GM23338 (cell line): ENCODE data around the gene CYB561D2. TPM values are rescaled to one million over a fixed set of nuclear protein-coding genes. Genes with fewer than 3 reads are reported as not detected.

Experiments used
- ATAC-seq: fragments of 200-7000 bp; cut with Tn5 transposase; 3 replicates; pipeline ENCODE4 v1.9.1; 2020
- DNase-seq: peaks from one replicate; pipeline ENCODE4 v3.0.0-alpha.2; 2015; ENCODE audit warnings: low spot score
- H2AFZ ChIP-seq: fragments of 200-600 bp; sonication (generic); 2 replicates; pipeline ENCODE4 v1.8.0; 2016; ENCODE audit warnings: antibody characterized with exemption, mild to moderate bottlenecking, moderate library complexity
- H3F3A ChIP-seq: fragments of 200-600 bp; sonication (generic); replicated peaks from 2 replicates; pipeline ENCODE4 v1.8.0; 2017; ENCODE audit warnings: antibody characterized with exemption, mixed run types, low read depth
- H3K27ac ChIP-seq: fragments of 200-600 bp; sonication (generic); 2 replicates; pipeline ENCODE4 v1.6.1; 2016; ENCODE audit warnings: low read depth
- H3K27me3 ChIP-seq: fragments of 200-600 bp; sonication (generic); 2 replicates; pipeline ENCODE4 v1.8.0; 2016; ENCODE audit warnings: mild to moderate bottlenecking, mixed run types, moderate library complexity; ENCODE audit not compliant: insufficient read depth
- H3K36me3 ChIP-seq: fragments of 200-600 bp; sonication (generic); 2 replicates; pipeline ENCODE4 v1.8.0; 2016; ENCODE audit warnings: mild to moderate bottlenecking; ENCODE audit not compliant: insufficient read depth
- H3K4me1 ChIP-seq: fragments of 200-600 bp; sonication (generic); 2 replicates; pipeline ENCODE4 v1.8.0; 2016; ENCODE audit warnings: mild to moderate bottlenecking, moderate library complexity; ENCODE audit not compliant: insufficient read depth
- H3K4me2 ChIP-seq: fragments of 200-600 bp; sonication (generic); 2 replicates; pipeline ENCODE4 v1.7.1; 2017; ENCODE audit warnings: mixed run types
- H3K4me3 ChIP-seq: fragments of 200-600 bp; sonication (generic); 2 replicates; pipeline ENCODE4 v1.6.1; 2016; ENCODE audit warnings: mixed run types
- H3K79me2 ChIP-seq: fragments of 200-600 bp; sonication (generic); replicated peaks from 2 replicates; pipeline ENCODE4 v1.8.0; 2017; ENCODE audit warnings: mild to moderate bottlenecking; ENCODE audit not compliant: insufficient read depth
- H3K9me2 ChIP-seq: fragments of 200-600 bp; sonication (generic); 2 replicates; pipeline ENCODE4 v1.8.0; 2017; ENCODE audit not compliant: insufficient read depth
- H4K20me1 ChIP-seq: fragments of 200-600 bp; sonication (generic); replicated peaks from 2 replicates; pipeline ENCODE4 v1.8.0; 2017; ENCODE audit warnings: mild to moderate bottlenecking; ENCODE audit not compliant: insufficient read depth
- H3K27ac Mint-ChIP-seq: 2 replicates; pipeline ENCODE4 v1.8.0; 2020; ENCODE audit warnings: inconsistent platforms, mild to moderate bottlenecking, moderate library complexity, mixed read lengths
- H3K27me3 Mint-ChIP-seq: 3 replicates; pipeline ENCODE4 v1.8.0; 2022; ENCODE audit warnings: low read depth, mild to moderate bottlenecking, moderate library complexity, mixed read lengths, inconsistent platforms; ENCODE audit not compliant: insufficient read depth, poor library complexity
- H3K36me3 Mint-ChIP-seq: 3 replicates; pipeline ENCODE4 v1.8.0; 2021; ENCODE audit warnings: low read depth, mild to moderate bottlenecking, inconsistent platforms, moderate library complexity, mixed read lengths
- H3K4me1 Mint-ChIP-seq: 3 replicates; pipeline ENCODE4 v1.8.0; 2020; ENCODE audit warnings: mild to moderate bottlenecking, inconsistent platforms, mixed read lengths
- H3K4me3 Mint-ChIP-seq: 3 replicates; pipeline ENCODE4 v1.8.0; 2021; ENCODE audit warnings: moderate library complexity, mild to moderate bottlenecking, inconsistent platforms, mixed read lengths
- H3K9me3 Mint-ChIP-seq: 3 replicates; pipeline ENCODE4 v1.8.0; 2020; ENCODE audit warnings: moderate library complexity, mild to moderate bottlenecking, inconsistent platforms, mixed read lengths
- CREB1 ChIP-seq: fragments of 250-450 bp; sonication (Bioruptor Pico); IDR thresholded peaks from 2 replicates; pipeline ENCODE4 v1.5.0; 2020; ENCODE audit warnings: low read depth, mild to moderate bottlenecking, moderate library complexity
- CTCF ChIP-seq, 2 experiments: fragments of 200-600 bp in 1 of 2; sonication (generic) in 1 of 2; conservative IDR thresholded peaks; 2 replicates each; pipeline versions ENCODE4 v1.5.1 to v1.6.1; 2016 to 2017; ENCODE audit warnings: antibody characterized with exemption in 2 of 2, low read depth in 2 of 2, mild to moderate bottlenecking in 2 of 2, moderate library complexity in 1 of 2
- ETS1 ChIP-seq: IDR thresholded peaks from 2 replicates; pipeline ENCODE4 v1.6.1; 2016; ENCODE audit warnings: antibody characterized with exemption
- EZH2 ChIP-seq: fragments of 200-600 bp; sonication (generic); IDR thresholded peaks from one replicate; pipeline ENCODE4 v1.8.0; 2017; ENCODE audit warnings: antibody characterized with exemption, mild to moderate bottlenecking, low read depth; ENCODE audit not compliant: unreplicated experiment
- EZH2phosphoT487 ChIP-seq: fragments of 200-600 bp; sonication (generic); IDR thresholded peaks from one replicate; pipeline ENCODE4 v1.8.1; 2018; ENCODE audit warnings: antibody characterized with exemption; ENCODE audit not compliant: unreplicated experiment
- POLR2AphosphoS5 ChIP-seq: IDR thresholded peaks from 2 replicates; pipeline ENCODE4 v1.6.1; 2016; ENCODE audit warnings: antibody characterized with exemption, low read depth
- REST ChIP-seq: IDR thresholded peaks from one replicate; pipeline ENCODE4 v1.6.1; 2018; ENCODE audit warnings: antibody characterized with exemption; ENCODE audit not compliant: unreplicated experiment
- ZNF331 ChIP-seq: fragments of 250-450 bp; sonication (Bioruptor Pico); IDR thresholded peaks from 2 replicates; pipeline ENCODE4 v1.5.0; 2020; ENCODE audit warnings: low read depth, mild to moderate bottlenecking, moderate library complexity
- ZNF462 ChIP-seq: fragments of 250-450 bp; sonication (Bioruptor Pico); IDR thresholded peaks from 2 replicates; pipeline ENCODE4 v1.5.0; 2020; ENCODE audit warnings: mild to moderate bottlenecking, moderate library complexity
- polyA plus RNA-seq: library from polyadenylated mRNA; unstranded; fragments of >200 nt; fragmentation: Nextera tagmentation; extraction: Ambion mirVana; gene quantifications from 2 replicates; pipeline ENCODE4 v1.2.1, GENCODE V29; 2016
- total RNA-seq: library from RNA; depleted of rRNA; stranded (reverse); fragments of >200 nt; shearing (Covaris generic); gene quantifications from 2 replicates; pipeline ENCODE4 v1.2.3, GENCODE V29; 2014

Gene CYB561D2
- total and polyA plus RNA-seq, 2 experiments from 2014 or later, result 10.1 to 18.2 TPM

DNA sequence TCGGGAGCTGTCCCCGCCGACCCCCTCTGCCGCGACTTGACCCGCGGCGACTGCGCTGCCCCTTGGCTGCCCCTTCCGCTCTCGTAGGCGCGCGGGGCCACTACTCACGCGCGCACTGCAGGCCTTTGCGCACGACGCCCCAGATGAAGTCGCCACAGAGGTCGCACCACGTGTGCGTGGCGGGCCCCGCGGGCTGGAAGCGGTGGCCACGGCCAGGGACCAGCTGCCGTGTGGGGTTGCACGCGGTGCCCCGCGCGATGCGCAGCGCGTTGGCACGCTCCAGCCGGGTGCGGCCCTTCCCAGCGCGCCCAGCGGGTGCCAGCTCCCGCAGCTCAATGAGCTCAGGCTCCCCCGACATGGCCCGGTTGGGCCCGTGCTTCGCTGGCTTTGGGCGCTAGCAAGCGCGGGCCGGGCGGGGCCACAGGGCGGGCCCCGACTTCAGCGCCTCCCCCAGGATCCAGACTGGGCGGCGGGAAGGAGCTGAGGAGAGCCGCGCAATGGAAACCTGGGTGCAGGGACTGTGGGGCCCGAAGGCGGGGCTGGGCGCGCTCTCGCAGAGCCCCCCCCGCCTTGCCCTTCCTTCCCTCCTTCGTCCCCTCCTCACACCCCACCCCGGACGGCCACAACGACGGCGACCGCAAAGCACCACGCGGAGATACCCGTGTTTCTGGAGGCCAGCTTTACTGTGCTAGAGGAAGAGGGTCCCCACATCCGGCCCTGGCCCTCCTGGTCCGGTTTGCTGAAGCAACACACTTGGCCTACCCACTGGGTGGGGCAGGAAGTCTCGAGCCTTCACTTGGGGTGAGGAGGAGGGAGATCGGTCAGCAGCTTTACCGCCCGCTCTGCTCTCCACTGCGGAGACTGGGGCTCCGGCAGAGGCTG, 10.0 kb upstream of the CYB561D2 start, which contains the start of gene RASSF1 (continued):
- TF ChIP-seq EZH2, result no peak
- TF ChIP-seq POLR2AphosphoS5, result peak; percentile 56; the same call in 1 of the 2 replicates
- TF ChIP-seq ZNF462, result no peak
- TF ChIP-seq CREB1 (CRISPR knock-in tag), result no peak
- no peak for TF ChIP-seq ZNF331
- peak; percentile 64 for TF ChIP-seq EZH2phosphoT487

GRCh38 chr3:50341537-50341936, 9.1 kb upstream of the CYB561D2 start:
- Histone ChIP-seq H3K4me1 (peaks cover 13% of the 10 kb centered on the region), H4K20me1 (0 out of 2 replicates have a peak, but pooled peaks cover under 1% of the 10 kb centered on the region), H3K4me2 (peak overlapping the region; percentile 90), H2AFZ (peak overlapping the region; percentile 85; the same call in 1 of the 2 replicates), H3K4me3 (peak overlapping the region; percentile 65), H3K9me2 (no peaks in the 10 kb centered on the region), H3K27ac (no peak overlapping the region), H3F3A (peaks cover 33% of the 10 kb centered on the region), H3K79me2 (peaks cover 3% of the 10 kb centered on the region; the same call in 1 of the 2 replicates), H3K36me3 (no peaks in the 10 kb centered on the region), H3K27me3 (peaks cover 74% of the 10 kb centered on the region)
- Mint-ChIP-seq H3K4me3 (peak overlapping the region; percentile 67; the same call in 2 of the 3 replicates), H3K27me3 (peaks cover 81% of the 10 kb centered on the region), H3K36me3 (no peaks in the 10 kb centered on the region; the same call in 2 of the 3 replicates), H3K9me3 (peaks cover 3% of the 10 kb centered on the region; the same call in 1 of the 3 replicates), H3K4me1 (peaks cover 25% of the 10 kb centered on the region), H3K27ac (no peak overlapping the region)
- DNase-seq (no peak), ATAC-seq (no peak)
- TF ChIP-seq CREB1 (CRISPR knock-in tag), result no peak
- TF ChIP-seq EZH2, result no peak
- TF ChIP-seq CTCF (conservative IDR thresholded peaks at IDR 0.05; ENCODE audit: low read depth in 2 of 2), result no peak
- no peak for TF ChIP-seq ETS1
- TF ChIP-seq REST, result no peak
